K562 (cell line): Measurements from ENCODE around the gene GIMAP1. TPM values are rescaled to one million over a fixed set of nuclear protein-coding genes. Genes with fewer than 3 reads are reported as not detected.

Experiments
- ATAC-seq: fragments of 200-7000 bp; cut with Tn5 transposase; 3 replicates; pipeline ENCODE4 v1.9.1; 2020; ENCODE audit warnings: moderate library complexity
- BruUV-seq: library from RNA; stranded (reverse); fragments of 400-500 nt; replicated peaks from 2 replicates; lab custom pipeline; 2021; lab: Mats Ljungman, UMichigan
- CTCF ChIA-PET: fragments of 300-600 bp; formaldehyde crosslinking; extraction: SDS; loops from one replicate; lab custom pipeline; 2021; ENCODE audit warnings: low intra/inter-chr PET ratio; lab: Yijun Ruan, JAX
- POLR2A ChIA-PET: fragments of 300-600, 350-650 bp; sonication (Branson Sonifier 250); formaldehyde crosslinking; extraction: SDS; loops from one replicate; lab custom pipeline; 2021; ENCODE audit warnings: antibody characterized with exemption, inconsistent platforms; lab: Yijun Ruan, JAX
- DNase-seq, 4 experiments: peaks; one replicate each; pipeline versions ENCODE4 v3.0.0 to v3.0.0-alpha.2; 2011 to 2018; ENCODE audit warnings: low spot score in 3 of 4, mixed read lengths in 3 of 4; ENCODE audit errors: extremely low read depth in 1 of 4
- FAIRE-seq: peaks from 2 replicates; lab custom pipeline; 2011; peaks lifted over from hg19 to GRCh38; lab: Jason Lieb, UNC
- H2AFZ ChIP-seq: 2 replicates; pipeline ENCODE4 v1.6.0; 2011; ENCODE audit warnings: low read depth, low read length, control low read depth, inconsistent platforms
- H3K27ac ChIP-seq: fragments of 200-600 bp; 3 replicates; pipeline ENCODE4 v1.8.0; 2011; ENCODE audit warnings: low read depth, mild to moderate bottlenecking, control low read depth, inconsistent platforms, low read length, moderate library complexity, mixed read lengths; ENCODE audit errors: extremely low read depth
- H3K27me3 ChIP-seq, 2 experiments: fragments of 300-600 bp in 1 of 2; 2 replicates in 1 of 2; 3 replicates in 1 of 2; pipeline versions ENCODE4 v1.6.0 to v1.8.0; 2011; ENCODE audit warnings: inconsistent platforms in 2 of 2, low read length in 2 of 2, mild to moderate bottlenecking in 1 of 2, mixed read lengths in 1 of 2, moderate library complexity in 1 of 2; ENCODE audit not compliant: control insufficient read depth in 2 of 2, insufficient read depth in 2 of 2
- H3K36me3 ChIP-seq: fragments of 300-600 bp; 3 replicates; pipeline ENCODE4 v1.8.0; 2011; ENCODE audit warnings: mild to moderate bottlenecking, low read length, inconsistent platforms; ENCODE audit not compliant: control insufficient read depth, insufficient read depth
- H3K4me1 ChIP-seq, 2 experiments: fragments of 200-600 bp in 1 of 2; replicated peaks in 1 of 2; 2 replicates in 1 of 2; 3 replicates in 1 of 2; pipeline versions ENCODE4 v1.5.1 to v1.8.0; 2011; ENCODE audit warnings: inconsistent platforms in 2 of 2, low read length in 2 of 2, mild to moderate bottlenecking in 1 of 2, mixed read lengths in 1 of 2, moderate library complexity in 1 of 2; ENCODE audit not compliant: control insufficient read depth in 2 of 2, insufficient read depth in 2 of 2
- H3K4me2 ChIP-seq: 2 replicates; pipeline ENCODE4 v1.6.1; 2011; ENCODE audit warnings: low read length, control low read depth, inconsistent platforms, mixed read lengths; ENCODE audit not compliant: insufficient read depth
- H3K4me3 ChIP-seq: fragments of 200-600 bp; sonication (generic), shearing (Covaris generic); 2 replicates; pipeline ENCODE4 v1.5.1; 2016; ENCODE audit warnings: control low read depth, inconsistent platforms
- H3K79me2 ChIP-seq: fragments of 200-600 bp; 3 replicates; pipeline ENCODE4 v1.8.0; 2011; ENCODE audit warnings: low read length, inconsistent platforms; ENCODE audit not compliant: control insufficient read depth, insufficient read depth
- H3K9ac ChIP-seq, 2 experiments: 2 replicates each; pipeline versions ENCODE4 v1.6.0 to v1.6.1; 2011; ENCODE audit warnings: low read depth in 2 of 2, low read length in 2 of 2, control low read depth in 1 of 2, inconsistent platforms in 1 of 2, mild to moderate bottlenecking in 1 of 2, mixed read lengths in 1 of 2; ENCODE audit not compliant: insufficient read depth in 1 of 2
- H3K9me1 ChIP-seq: one replicate; pipeline ENCODE4 v1.6.0; 2011; ENCODE audit warnings: inconsistent platforms, mild to moderate bottlenecking, low read length, moderate library complexity; ENCODE audit not compliant: control insufficient read depth, insufficient read depth
- H3K9me3 ChIP-seq: replicated peaks from 2 replicates; pipeline ENCODE4 v1.5.1; 2011; ENCODE audit warnings: low read depth, low read length, inconsistent platforms; ENCODE audit not compliant: control insufficient read depth, insufficient read depth
- H4K20me1 ChIP-seq: replicated peaks from 2 replicates; pipeline ENCODE4 v1.6.1; 2011; ENCODE audit warnings: low read length, inconsistent platforms, mixed read lengths; ENCODE audit not compliant: control insufficient read depth, insufficient read depth
- CBX2 ChIP-seq: fragments of 200-600 bp; sonication (generic); IDR thresholded peaks from one replicate; pipeline ENCODE4 v1.6.1; 2012; ENCODE audit warnings: mild to moderate bottlenecking, low read length, inconsistent platforms; ENCODE audit not compliant: insufficient read depth, poor library complexity, severe bottlenecking
- E2F5 ChIP-seq: sonication (generic); formaldehyde crosslinking; IDR thresholded peaks from 2 replicates; pipeline ENCODE4 v1.8.0; 2022; ENCODE audit warnings: mild to moderate bottlenecking, missing genetic modification reagents
- E4F1 ChIP-seq: fragments of 250-450 bp; sonication (Bioruptor Pico); IDR thresholded peaks from 2 replicates; pipeline ENCODE4 v1.5.0; 2021; ENCODE audit warnings: mild to moderate bottlenecking, borderline replicate concordance
- KLF6 ChIP-seq: fragments of 250-450 bp; sonication (Bioruptor Pico); IDR thresholded peaks from 2 replicates; pipeline ENCODE4 v1.4.0; 2020; ENCODE audit warnings: mild to moderate bottlenecking, moderate library complexity, borderline replicate concordance
- RB1 ChIP-seq: fragments of 450-650 bp; IDR thresholded peaks from 2 replicates; pipeline ENCODE4 v1.6.1; 2017; ENCODE audit warnings: low read depth, mild to moderate bottlenecking
- TEAD4 ChIP-seq, 2 experiments: sonication (generic) in 1 of 2; formaldehyde crosslinking in 1 of 2; IDR thresholded peaks; 2 replicates each; pipeline versions ENCODE4 v1.6.1 to v1.8.0; 2012 to 2022; ENCODE audit warnings: borderline replicate concordance in 1 of 2, inconsistent platforms in 1 of 2, low read length in 1 of 2, mild to moderate bottlenecking in 1 of 2, missing genetic modification reagents in 1 of 2
- ZNF197 ChIP-seq: fragments of 200-800 bp; sonication (Bioruptor generic); IDR thresholded peaks from 2 replicates; pipeline ENCODE4 v1.6.1; 2016; ENCODE audit warnings: low read depth, missing genetic modification characterization, missing compliant biosample characterization
- ZNF395 ChIP-seq: fragments of 200-800 bp; sonication (Bioruptor generic); IDR thresholded peaks from 2 replicates; pipeline ENCODE4 v1.6.1; 2017; ENCODE audit warnings: missing genetic modification characterization, missing compliant biosample characterization
- WGBS: fragments of 100-300 bp; shearing (Covaris generic); methylation state at CpG from one replicate; pipeline ENCODE4 v1.1.6; 2016; ENCODE audit warnings: low coverage, mixed read lengths; ENCODE audit not compliant: insufficient coverage; ENCODE audit errors: missing lambda C conversion rate; 5-methylcytosine and 5-hydroxymethylcytosine counted together
- in situ Hi-C: fragments of 300-500 bp; cut with MboI; formaldehyde crosslinking; loops from 4 replicates; pipeline ENCODE4 v1.15.0; 2018; ENCODE audit warnings: inconsistent platforms, mixed read lengths
- intact Hi-C: fragments of 100-400 bp; cut with micrococcal nuclease; formaldehyde crosslinking; loops from 2 replicates; pipeline ENCODE4 v1.14.2; 2022
- polyA plus RNA-seq, 8 experiments: library from polyadenylated mRNA; depleted of rRNA in 4 of 8; stranded (reverse) in 5 of 8; unstranded in 3 of 8; fragments of >200 nt; fragmentation: Nextera tagmentation in 2 of 8; fragmentation: Illumina TruSeq in 1 of 8; extraction: Ambion mirVana in 2 of 8; extraction: Trizol in 1 of 8; gene quantifications; 2 replicates each; pipeline versions ENCODE4 v1.2.1 to v1.2.3, GENCODE V29; 2011 to 2014; ENCODE audit warnings: inconsistent platforms in 1 of 8, missing spikeins in 1 of 8
- total RNA-seq, 7 experiments: library from RNA; depleted of rRNA in 6 of 7; stranded (reverse); fragments of >200 nt in 6 of 7; fragmentation: Illumina TruSeq in 2 of 7; extraction: Trizol in 2 of 7; gene quantifications; 2 replicates each; pipeline versions ENCODE4 v1.2.1 to v1.2.3, GENCODE V29; 2011 to 2021; ENCODE audit warnings: low replicate concordance in 1 of 7

Gene GIMAP1
- total and polyA plus RNA-seq, 9 of the 15 experiments (the other 6 are each of a cell fraction or from before 2014, with no cell fraction given) = 0.04 to 0.13 TPM; not detected in 7

GRCh38 chr7:150675714-150676113, 40.7 kb upstream of the GIMAP1 start:
- in situ Hi-C loops = no loop called here
- Histone ChIP-seq H4K20me1 (no peaks in the 10 kb centered on the region), H3K4me1 (no peaks in the 10 kb centered on the region), H3K79me2 (no peaks in the 10 kb centered on the region), H3K27ac (no peak overlapping the region), H3K36me3 (no peaks in the 10 kb centered on the region), H3K9me1 (no peaks in the 10 kb centered on the region), H3K9me3 (no peaks in the 10 kb centered on the region), H2AFZ (no peak overlapping the region), H3K27me3 (no peaks in the 10 kb centered on the region; a peak in 1 of 5 replicates), H3K9ac (no peak overlapping the region), H3K4me3 (no peak overlapping the region), H3K4me2 (no peak overlapping the region)
- POLR2A ChIA-PET = no interaction called here
- intact Hi-C loops = no loop called here
- DNase-seq = no peak
- BruUV-seq = no TSS peak
- CTCF ChIA-PET = no interaction called here
- no peak for ATAC-seq
- FAIRE-seq = no peak
- TF ChIP-seq RB1 (no peak), CBX2 (no peak), E2F5 (CRISPR knock-in tag) (no peak), E4F1 (CRISPR knock-in tag) (no peak), KLF6 (CRISPR knock-in tag) (no peak), ZNF197 (no peak), ZNF395 (CRISPR knock-in tag) (no peak), TEAD4 (IDR thresholded peaks at IDR 0.05; ENCODE audit: low read length) (no peak), TEAD4 (CRISPR knock-in tag; IDR thresholded peaks at IDR 0.05; ENCODE audit: borderline replicate concordance) (no peak)
- 0% methylated on average over 2 of the region's 2 CpGs for WGBS
